ENCODE measurements around the gene NHSL1.

DNA sequence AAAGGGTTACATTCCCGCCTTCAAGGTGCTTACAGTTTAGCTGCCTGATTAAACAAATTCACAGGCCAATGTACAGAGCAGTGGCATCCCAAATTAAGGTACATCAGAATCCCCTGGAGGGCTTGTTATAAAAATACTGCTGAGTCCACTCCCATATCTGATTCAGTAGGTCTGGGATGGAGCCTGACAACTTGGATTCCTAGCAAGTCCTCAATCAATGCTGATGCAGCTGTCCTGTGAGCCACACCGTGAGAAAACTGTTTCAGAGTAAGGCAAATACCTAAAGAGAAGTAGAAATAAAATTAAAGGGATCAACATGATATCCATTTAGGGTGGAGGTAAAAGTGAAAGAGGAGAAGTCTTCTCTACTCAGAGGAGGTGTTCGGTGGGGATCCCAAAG, 16.5 kb downstream of the NHSL1 start:
- TF ChIP-seq, protein P1, sequence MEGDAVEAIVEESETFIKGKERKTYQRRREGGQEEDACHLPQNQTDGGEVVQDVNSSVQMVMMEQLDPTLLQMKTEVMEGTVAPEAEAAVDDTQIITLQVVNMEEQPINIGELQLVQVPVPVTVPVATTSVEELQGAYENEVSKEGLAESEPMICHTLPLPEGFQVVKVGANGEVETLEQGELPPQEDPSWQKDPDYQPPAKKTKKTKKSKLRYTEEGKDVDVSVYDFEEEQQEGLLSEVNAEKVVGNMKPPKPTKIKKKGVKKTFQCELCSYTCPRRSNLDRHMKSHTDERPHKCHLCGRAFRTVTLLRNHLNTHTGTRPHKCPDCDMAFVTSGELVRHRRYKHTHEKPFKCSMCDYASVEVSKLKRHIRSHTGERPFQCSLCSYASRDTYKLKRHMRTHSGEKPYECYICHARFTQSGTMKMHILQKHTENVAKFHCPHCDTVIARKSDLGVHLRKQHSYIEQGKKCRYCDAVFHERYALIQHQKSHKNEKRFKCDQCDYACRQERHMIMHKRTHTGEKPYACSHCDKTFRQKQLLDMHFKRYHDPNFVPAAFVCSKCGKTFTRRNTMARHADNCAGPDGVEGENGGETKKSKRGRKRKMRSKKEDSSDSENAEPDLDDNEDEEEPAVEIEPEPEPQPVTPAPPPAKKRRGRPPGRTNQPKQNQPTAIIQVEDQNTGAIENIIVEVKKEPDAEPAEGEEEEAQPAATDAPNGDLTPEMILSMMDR (IDR thresholded peaks at IDR 0.05) = no peak
- TF ChIP-seq POLR2A (IDR thresholded peaks at IDR 0.05) = no peak
